H9 (cell line): ENCODE measurements around the gene SYNE3. TPM values are rescaled to one million over a fixed set of nuclear protein-coding genes. Genes with fewer than 3 reads are reported as not detected.

Experiments used
- DNase-seq: peaks from one replicate; pipeline ENCODE4 v3.0.0-alpha.2; 2017
- H2AFZ ChIP-seq: one replicate; pipeline ENCODE4 v1.6.1; 2013; ENCODE audit warnings: mild to moderate bottlenecking, low read length, control low read depth, moderate library complexity
- H2AK5ac ChIP-seq: 2 replicates; pipeline ENCODE4 v1.6.1; 2013; ENCODE audit warnings: low read length, control low read depth, mixed read lengths; ENCODE audit not compliant: insufficient read length
- H2BK120ac ChIP-seq: one replicate; pipeline ENCODE4 v1.6.1; 2013; ENCODE audit warnings: low read depth, mild to moderate bottlenecking, low read length, control low read depth, inconsistent platforms; ENCODE audit not compliant: poor library complexity, severe bottlenecking
- H2BK12ac ChIP-seq: 2 replicates; pipeline ENCODE4 v1.6.1; 2013; ENCODE audit warnings: low read length, control low read depth, mixed read lengths, low read depth; ENCODE audit not compliant: insufficient read length
- H2BK15ac ChIP-seq: 2 replicates; pipeline ENCODE4 v1.6.1; 2013; ENCODE audit warnings: low read depth, low read length, control low read depth
- H2BK20ac ChIP-seq: one replicate; pipeline ENCODE4 v1.6.1; 2013; ENCODE audit warnings: low read depth, mild to moderate bottlenecking, low read length, control low read depth, inconsistent platforms; ENCODE audit not compliant: poor library complexity, severe bottlenecking
- H2BK5ac ChIP-seq: 2 replicates; pipeline ENCODE4 v1.6.1; 2013; ENCODE audit warnings: low read length, control low read depth, mixed read lengths; ENCODE audit not compliant: insufficient read length
- H3K14ac ChIP-seq: 2 replicates; pipeline ENCODE4 v1.6.1; 2013; ENCODE audit warnings: low read length, control low read depth; ENCODE audit not compliant: insufficient read depth
- H3K18ac ChIP-seq: 2 replicates; pipeline ENCODE4 v1.6.1; 2013; ENCODE audit warnings: low read depth, mild to moderate bottlenecking, mixed read lengths, low read length, control low read depth; ENCODE audit not compliant: insufficient read length
- H3K23ac ChIP-seq: 2 replicates; pipeline ENCODE4 v1.6.1; 2013; ENCODE audit warnings: low read length, control low read depth, mixed read lengths, low read depth; ENCODE audit not compliant: insufficient read length
- H3K23me2 ChIP-seq: 2 replicates; pipeline ENCODE4 v1.6.1; 2013; ENCODE audit warnings: low read depth, mild to moderate bottlenecking, mixed read lengths, low read length, control low read depth; ENCODE audit not compliant: insufficient read length, poor library complexity, severe bottlenecking
- H3K27ac ChIP-seq: 2 replicates; pipeline ENCODE4 v1.5.1; 2013; ENCODE audit warnings: low read length, control low read depth, mixed read lengths, low read depth; ENCODE audit not compliant: insufficient read length
- H3K27me3 ChIP-seq: 2 replicates; pipeline ENCODE4 v1.6.1; 2013; ENCODE audit warnings: low read length, control low read depth, inconsistent platforms; ENCODE audit not compliant: insufficient read depth
- H3K4ac ChIP-seq: 2 replicates; pipeline ENCODE4 v1.6.1; 2013; ENCODE audit warnings: low read depth, mild to moderate bottlenecking, control low read depth, inconsistent platforms, low read length, moderate library complexity
- H3K4me1 ChIP-seq: 2 replicates; pipeline ENCODE4 v1.6.1; 2013; ENCODE audit warnings: low read length, control low read depth, inconsistent platforms; ENCODE audit not compliant: insufficient read depth
- H3K4me2 ChIP-seq: 2 replicates; pipeline ENCODE4 v1.6.1; 2013; ENCODE audit warnings: low read length, control low read depth, mixed read lengths; ENCODE audit not compliant: insufficient read length, insufficient read depth
- H3K56ac ChIP-seq: 2 replicates; pipeline ENCODE4 v1.6.1; 2013; ENCODE audit warnings: low read depth, mild to moderate bottlenecking, mixed read lengths, low read length, control low read depth; ENCODE audit not compliant: insufficient read length
- H3K79me1 ChIP-seq: 2 replicates; pipeline ENCODE4 v1.6.1; 2013; ENCODE audit warnings: low read depth, mild to moderate bottlenecking, moderate library complexity, low read length, control low read depth, inconsistent platforms; ENCODE audit not compliant: insufficient read depth, poor library complexity, severe bottlenecking
- H3K79me2 ChIP-seq: 2 replicates; pipeline ENCODE4 v1.6.1; 2013; ENCODE audit warnings: low read length, control low read depth, inconsistent platforms; ENCODE audit not compliant: insufficient read depth
- H3K9ac ChIP-seq: 2 replicates; pipeline ENCODE4 v1.6.1; 2013; ENCODE audit warnings: low read length, control low read depth, mixed read lengths; ENCODE audit not compliant: insufficient read length; ENCODE audit errors: extremely low read depth
- H3K9me3 ChIP-seq: one replicate; pipeline ENCODE4 v1.6.1; 2013; ENCODE audit warnings: low read depth, low read length, inconsistent platforms; ENCODE audit not compliant: control insufficient read depth
- H3T11ph ChIP-seq: one replicate; pipeline ENCODE4 v1.6.1; 2013; ENCODE audit warnings: mild to moderate bottlenecking, low read length, control low read depth, inconsistent platforms
- H4K20me1 ChIP-seq: one replicate; pipeline ENCODE4 v1.6.1; 2013; ENCODE audit not compliant: control insufficient read depth, insufficient read length, insufficient read depth
- H4K5ac ChIP-seq: 2 replicates; pipeline ENCODE4 v1.6.1; 2013; ENCODE audit warnings: low read depth, mild to moderate bottlenecking, mixed read lengths, low read length, control low read depth; ENCODE audit not compliant: insufficient read length
- H4K8ac ChIP-seq: replicated peaks from 2 replicates; pipeline ENCODE4 v1.6.1; 2013; ENCODE audit warnings: low read length, control low read depth, mixed read lengths, low read depth; ENCODE audit not compliant: insufficient read length
- H4K91ac ChIP-seq: 2 replicates; pipeline ENCODE4 v1.6.1; 2013; ENCODE audit warnings: low read depth, mild to moderate bottlenecking, moderate library complexity, mixed read lengths, low read length, control low read depth; ENCODE audit not compliant: insufficient read length
- H3K27ac Mint-ChIP-seq, 3 experiments: 2 replicates in 2 of 3; 3 replicates in 1 of 3; pipeline ENCODE4 v1.8.0; 2020 to 2021; ENCODE audit warnings: mixed read lengths in 3 of 3, mild to moderate bottlenecking in 1 of 3, moderate library complexity in 1 of 3
- H3K27me3 Mint-ChIP-seq: 2 replicates; pipeline ENCODE4 v1.8.0; 2021; ENCODE audit warnings: low read depth, mild to moderate bottlenecking, moderate library complexity, mixed read lengths
- H3K36me3 Mint-ChIP-seq, 3 experiments: 2 replicates in 2 of 3; 3 replicates in 1 of 3; pipeline ENCODE4 v1.8.0; 2020 to 2021; ENCODE audit warnings: low read depth in 3 of 3, mixed read lengths in 3 of 3; ENCODE audit not compliant: insufficient read depth in 1 of 3
- H3K4me1 Mint-ChIP-seq, 2 experiments: 2 replicates each; pipeline ENCODE4 v1.8.0; 2020; ENCODE audit warnings: mixed read lengths in 2 of 2
- H3K4me3 Mint-ChIP-seq, 2 experiments: 2 replicates in 1 of 2; 3 replicates in 1 of 2; pipeline ENCODE4 v1.8.0; 2020 to 2021; ENCODE audit warnings: mild to moderate bottlenecking in 2 of 2, mixed read lengths in 2 of 2, moderate library complexity in 1 of 2
- H3K9me3 Mint-ChIP-seq, 2 experiments: 2 replicates in 1 of 2; 3 replicates in 1 of 2; pipeline ENCODE4 v1.8.0; 2020; ENCODE audit warnings: mild to moderate bottlenecking in 2 of 2, mixed read lengths in 2 of 2, moderate library complexity in 1 of 2
- CTCF ChIP-seq: fragments of 200-600 bp; sonication (generic); conservative IDR thresholded peaks from 3 replicates; pipeline ENCODE4 v1.8.0; 2021; ENCODE audit warnings: antibody characterized with exemption, mild to moderate bottlenecking
- WGBS: extraction: QIAGEN DNeasy Blood & Tissue Kit; methylation state at CpG from one replicate; pipeline ENCODE4 v1.1.7; 2013; ENCODE audit warnings: missing lambda C conversion rate, low lambda C conversion rate, mixed read lengths; ENCODE audit not compliant: insufficient read length; ENCODE audit errors: extremely low coverage; 5-methylcytosine and 5-hydroxymethylcytosine counted together
- total RNA-seq: library from RNA; stranded (reverse); gene quantifications from 2 replicates; pipeline ENCODE4 v1.2.1, GENCODE V29; 2021

SYNE3 gene
- total RNA-seq, 1 experiment from 2014 or later: 0.11 TPM

GRCh38 chr14:95536036-95536593 is 19.7 kb upstream of the SYNE3 start:
- H2AFZ ChIP-seq: no peak overlapping the region
- H4K20me1 ChIP-seq: peaks cover 2% of the 10 kb centered on the region
- no peak overlapping the region for H3K4ac ChIP-seq
- no peak overlapping the region for H4K5ac ChIP-seq
- peaks cover 9% of the 10 kb centered on the region for H3K23me2 ChIP-seq
- H3K27me3 ChIP-seq: no peaks in the 10 kb centered on the region
- H2AK5ac ChIP-seq: no peak overlapping the region
- no peak overlapping the region for H3K18ac ChIP-seq
- DNase-seq: no peak
- no peak overlapping the region; the same call in 1 of the 2 replicates for H3K14ac ChIP-seq
- H3T11ph ChIP-seq: no peak overlapping the region
- no peak overlapping the region for H2BK15ac ChIP-seq
- Mint-ChIP-seq H3K9me3 (no peaks in the 10 kb centered on the region; a peak in 1 of 5 replicates), H3K27me3 (peaks cover 6% of the 10 kb centered on the region), H3K27ac (no peak overlapping the region), H3K4me3 (peak overlapping the region; percentile 95 to 99), H3K4me1 (peaks cover 38 to 48% of the 10 kb centered on the region in 2 experiments), H3K36me3 (peaks cover 11 to 18% (median 18%) of the 10 kb centered on the region in 3 experiments; a peak in 6 of 7 replicates)
- no peak overlapping the region for H3K23ac ChIP-seq
- H3K79me2 ChIP-seq: peaks cover 57% of the 10 kb centered on the region
- no peak for TF ChIP-seq CTCF
- peak overlapping the region; percentile 93 for H3K4me2 ChIP-seq
- H3K9ac ChIP-seq: peak overlapping the region; percentile 79
- H3K27ac ChIP-seq: no peak overlapping the region
- H2BK20ac ChIP-seq: no peak overlapping the region
- H4K8ac ChIP-seq: no peak overlapping the region
- no peak overlapping the region for H2BK12ac ChIP-seq
- H3K9me3 ChIP-seq: no peaks in the 10 kb centered on the region
- no CpG with 5 or more reads among the region's 4 CpGs for WGBS
- no peak overlapping the region for H2BK5ac ChIP-seq
- H3K4me1 ChIP-seq: 0 out of 2 replicates have a peak, but pooled peaks cover 2% of the 10 kb centered on the region
- no peak overlapping the region for H3K56ac ChIP-seq
- H2BK120ac ChIP-seq: no peak overlapping the region
- H4K91ac ChIP-seq: no peak overlapping the region
- H3K79me1 ChIP-seq: peaks cover 4% of the 10 kb centered on the region
